ENCODE measurements around the gene LRRC3.
"Not testable (repeated sequence)": the region's sequence is repeated elsewhere in the genome, so short reads cannot be mapped to it uniquely, and the experiment has no call there.

Gene LRRC3

DNA sequence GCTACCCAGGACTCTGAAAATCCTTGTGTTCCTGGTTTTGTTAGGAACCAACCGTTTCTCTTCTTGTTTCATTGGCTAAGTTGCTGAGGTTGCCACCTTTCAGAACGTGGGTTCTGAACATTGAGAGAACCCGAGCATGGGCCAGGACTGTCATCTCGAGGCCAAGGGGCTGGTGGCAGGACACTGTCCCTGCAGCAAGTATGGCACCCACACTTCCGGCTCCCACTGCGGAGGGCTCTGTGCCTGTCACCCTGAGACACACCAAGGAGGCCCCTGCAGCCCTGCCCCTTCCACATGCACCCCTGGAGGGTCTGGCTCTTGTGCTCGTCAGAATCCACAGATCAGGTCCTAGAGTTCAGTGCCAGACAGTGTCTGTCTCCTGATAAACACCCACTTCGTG is 39.1 kb upstream of the LRRC3 start:
- peaks cover 10% of the 10 kb centered on the region for H3K27me3 ChIP-seq (ENCODE audit: insufficient read depth, poor library complexity, severe bottlenecking)
- no peaks in the 10 kb centered on the region for H3K9me3 ChIP-seq (ENCODE audit: severe bottlenecking)
- no peak overlapping the region for H3K27ac ChIP-seq (ENCODE audit: poor library complexity, severe bottlenecking)
- no peak overlapping the region for H3K4me3 ChIP-seq (ENCODE audit: severe bottlenecking)
- ATAC-seq (ENCODE audit: low read depth) (no peak), DNase-seq (ENCODE audit: low spot score) (no peak)
- H3K36me3 ChIP-seq (ENCODE audit: low read depth) = no peaks in the 10 kb centered on the region
- no peaks in the 10 kb centered on the region for H3K4me1 ChIP-seq (ENCODE audit: insufficient read depth, poor library complexity, severe bottlenecking)
- no peak for TF ChIP-seq CTCF (IDR thresholded peaks at IDR 0.05; ENCODE audit: poor library complexity, severe bottlenecking)

GRCh38 chr21:44417621-44418107 is 37.6 kb upstream of the LRRC3 start:
- H3K4me3 ChIP-seq (ENCODE audit: severe bottlenecking); DNase-seq (ENCODE audit: low spot score); ATAC-seq (ENCODE audit: low read depth): not testable (repeated sequence)

DNA sequence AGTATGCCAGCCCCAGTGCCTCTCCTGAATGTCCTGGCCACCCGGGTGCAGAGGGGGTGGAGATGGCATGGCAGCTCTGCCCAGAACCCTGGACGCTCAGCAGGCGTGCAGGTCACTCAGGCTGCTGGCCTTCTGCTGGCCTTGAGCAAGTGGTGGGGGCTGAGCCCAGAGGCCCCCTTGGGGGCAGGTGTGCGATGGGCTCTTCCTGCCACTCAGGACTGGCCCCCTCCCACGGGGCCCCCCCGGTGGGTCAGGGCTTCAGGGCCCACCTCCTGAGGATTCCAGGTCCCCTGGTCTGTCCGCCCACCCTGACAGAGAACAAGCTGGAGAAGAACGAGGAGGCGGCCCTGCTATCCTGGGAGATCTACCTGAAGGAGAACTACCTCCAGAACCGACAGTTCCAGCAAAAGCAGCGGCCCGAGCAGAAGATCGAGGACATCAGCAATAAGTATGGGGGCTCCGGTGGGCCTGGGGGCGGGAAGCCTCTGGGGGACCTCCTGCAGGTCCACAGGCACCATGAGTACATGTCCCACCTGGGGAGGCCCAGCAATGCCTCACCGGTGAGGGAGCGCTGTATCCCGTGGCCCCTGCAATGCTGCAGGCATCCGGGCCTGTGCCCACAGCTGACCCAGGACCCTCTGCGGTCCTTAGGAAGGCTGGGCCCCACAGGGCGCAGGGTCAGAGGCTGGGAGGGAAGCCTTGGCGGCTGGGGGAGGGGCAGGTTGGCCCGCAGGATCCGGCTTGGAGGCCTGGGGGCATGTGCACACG is 37.0 kb upstream of the LRRC3 start:
- Histone ChIP-seq H3K9me3 (ENCODE audit: severe bottlenecking) (no peaks in the 10 kb centered on the region), H3K4me3 (ENCODE audit: severe bottlenecking) (no peak overlapping the region), H3K27me3 (ENCODE audit: insufficient read depth, poor library complexity, severe bottlenecking) (peaks cover 10% of the 10 kb centered on the region), H3K4me1 (ENCODE audit: insufficient read depth, poor library complexity, severe bottlenecking) (no peaks in the 10 kb centered on the region), H3K36me3 (ENCODE audit: low read depth) (no peaks in the 10 kb centered on the region), H3K27ac (ENCODE audit: poor library complexity, severe bottlenecking) (no peak overlapping the region)
- ATAC-seq (ENCODE audit: low read depth) = no peak
- peak; percentile 47 for DNase-seq (ENCODE audit: low spot score)
- no peak for TF ChIP-seq CTCF (IDR thresholded peaks at IDR 0.05; ENCODE audit: poor library complexity, severe bottlenecking)

More at GRCh38 chr21:44417621-44418107, 37.6 kb upstream of the LRRC3 start:
- H3K4me1 ChIP-seq (ENCODE audit: insufficient read depth, poor library complexity, severe bottlenecking); H3K27me3 ChIP-seq (ENCODE audit: insufficient read depth, poor library complexity, severe bottlenecking); H3K27ac ChIP-seq (ENCODE audit: poor library complexity, severe bottlenecking); H3K9me3 ChIP-seq (ENCODE audit: severe bottlenecking); H3K36me3 ChIP-seq (ENCODE audit: low read depth): not testable (repeated sequence)

DNA sequence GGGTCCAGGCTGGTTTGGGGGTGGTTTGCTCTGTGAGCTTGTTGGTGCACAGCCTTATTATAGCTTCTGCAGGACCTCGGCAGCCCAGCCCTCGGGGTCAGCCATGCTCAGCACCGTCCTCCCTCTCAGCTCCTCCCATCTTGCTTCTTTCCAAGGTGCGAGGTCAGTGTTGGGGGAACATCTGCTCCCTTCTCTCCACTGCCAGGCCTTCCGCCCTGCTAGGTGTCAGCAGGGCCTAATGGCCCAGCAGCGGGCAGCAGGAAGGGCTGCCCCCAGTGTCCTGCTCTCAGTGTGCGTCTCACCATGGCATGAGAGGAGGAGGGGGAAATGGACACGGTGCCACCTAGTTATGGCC is 36.5 kb upstream of the LRRC3 start:
- no peak for TF ChIP-seq CTCF (IDR thresholded peaks at IDR 0.05; ENCODE audit: poor library complexity, severe bottlenecking)
- ATAC-seq (ENCODE audit: low read depth) (no peak), DNase-seq (ENCODE audit: low spot score) (no peak)
- Histone ChIP-seq H3K9me3 (ENCODE audit: severe bottlenecking) (no peaks in the 10 kb centered on the region), H3K4me3 (ENCODE audit: severe bottlenecking) (no peak overlapping the region), H3K27ac (ENCODE audit: poor library complexity, severe bottlenecking) (no peak overlapping the region), H3K4me1 (ENCODE audit: insufficient read depth, poor library complexity, severe bottlenecking) (no peaks in the 10 kb centered on the region), H3K27me3 (ENCODE audit: insufficient read depth, poor library complexity, severe bottlenecking) (peaks cover 10% of the 10 kb centered on the region), H3K36me3 (ENCODE audit: low read depth) (no peaks in the 10 kb centered on the region)

- no peak for TF ChIP-seq CTCF (IDR thresholded peaks at IDR 0.05; ENCODE audit: poor library complexity, severe bottlenecking)
These were observed 35.6 kb upstream of the LRRC3 start for GRCh38 chr21:44419679-44420078.

More at GRCh38 chr21:44419679-44420078, 35.6 kb upstream of the LRRC3 start:
- Histone ChIP-seq H3K27me3 (ENCODE audit: insufficient read depth, poor library complexity, severe bottlenecking) (peaks cover 10% of the 10 kb centered on the region), H3K9me3 (ENCODE audit: severe bottlenecking) (no peaks in the 10 kb centered on the region), H3K4me3 (ENCODE audit: severe bottlenecking) (no peak overlapping the region), H3K36me3 (ENCODE audit: low read depth) (no peaks in the 10 kb centered on the region), H3K27ac (ENCODE audit: poor library complexity, severe bottlenecking) (no peak overlapping the region), H3K4me1 (ENCODE audit: insufficient read depth, poor library complexity, severe bottlenecking) (no peaks in the 10 kb centered on the region)
- ATAC-seq (ENCODE audit: low read depth) = no peak
- DNase-seq (ENCODE audit: low spot score) = no peak
